Measurements from ENCODE around the gene MT4.

GRCh38 chr16:56574625-56575024 is 9.8 kb downstream of the MT4 start:
- TF ChIP-seq ZBTB7A (IDR thresholded peaks at IDR 0.05; ENCODE audit: low read depth) (no peak), CEBPB (IDR thresholded peaks at IDR 0.05) (no peak), REST (IDR thresholded peaks at IDR 0.05; ENCODE audit: low read depth) (no peak), TAF1 (IDR thresholded peaks at IDR 0.05; ENCODE audit: low read depth) (no peak), YY1 (IDR thresholded peaks at IDR 0.05; ENCODE audit: low read depth) (no peak), RAD21 (IDR thresholded peaks at IDR 0.05; ENCODE audit: low read depth) (no peak), FOXM1 (IDR thresholded peaks at IDR 0.05; ENCODE audit: borderline replicate concordance, low read depth) (no peak), EP300 (IDR thresholded peaks at IDR 0.05; ENCODE audit: borderline replicate concordance) (no peak), CREB1 (IDR thresholded peaks at IDR 0.05; ENCODE audit: low read depth) (no peak), MAX (IDR thresholded peaks at IDR 0.05) (no peak), USF1 (IDR thresholded peaks at IDR 0.05) (no peak)
